GM21576 (cell line): ENCODE data around the gene SPEF2.
"Not testable (repeated sequence)": the region's sequence is repeated elsewhere in the genome, so short reads cannot be mapped to it uniquely, and the experiment has no call there.

Source experiments
- ATAC-seq: cut with Tn5 transposase; IDR thresholded peaks from one replicate; pipeline ENCODE4 v1.9.1; 2021; ENCODE audit warnings: mild to moderate bottlenecking, moderate library complexity; ENCODE audit not compliant: unreplicated experiment

The SPEF2 gene

GRCh38 chr5:35651002-35651756 is 33.5 kb downstream of the SPEF2 start:
- ATAC-seq, result no peak

- ATAC-seq, result no peak
Observed at GRCh38 chr5:35656721-35657120, 39.1 kb downstream of the SPEF2 start.

GRCh38 chr5:35657877-35658276 is 40.2 kb downstream of the SPEF2 start:
- no peak for ATAC-seq

- no peak for ATAC-seq
Observed at GRCh38 chr5:35659556-35659955, 41.9 kb downstream of the SPEF2 start.

GRCh38 chr5:35660451-35660850 is 42.8 kb downstream of the SPEF2 start:
- ATAC-seq, result no peak

GRCh38 chr5:35664584-35664983 is 46.9 kb downstream of the SPEF2 start:
- ATAC-seq, result no peak

GRCh38 chr5:35665096-35665495 is 47.4 kb downstream of the SPEF2 start:
- no peak for ATAC-seq

- no peak for ATAC-seq
Observed at GRCh38 chr5:35668319-35668718, 50.7 kb downstream of the SPEF2 start.

GRCh38 chr5:35668794-35669193 is 51.1 kb downstream of the SPEF2 start:
- no peak for ATAC-seq

GRCh38 chr5:35671541-35672295 is 54.1 kb downstream of the SPEF2 start:
- ATAC-seq, result no peak

GRCh38 chr5:35672296-35672655 is 54.6 kb downstream of the SPEF2 start:
- not testable (repeated sequence) for ATAC-seq

GRCh38 chr5:35672995-35673394 is 55.3 kb downstream of the SPEF2 start:
- ATAC-seq, result no peak

GRCh38 chr5:35674049-35674448 is 56.4 kb downstream of the SPEF2 start:
- no peak for ATAC-seq

- ATAC-seq, result no peak
Observed at GRCh38 chr5:35675392-35675791, 57.7 kb downstream of the SPEF2 start.

- no peak for ATAC-seq
Observed at GRCh38 chr5:35677878-35678277, 60.2 kb downstream of the SPEF2 start.

GRCh38 chr5:35678661-35679060 is 61.0 kb downstream of the SPEF2 start:
- ATAC-seq, result no peak

GRCh38 chr5:35679357-35679756 is 61.7 kb downstream of the SPEF2 start:
- ATAC-seq, result no peak

GRCh38 chr5:35681911-35682310 is 64.2 kb downstream of the SPEF2 start:
- no peak for ATAC-seq

GRCh38 chr5:35683466-35683865 is 65.8 kb downstream of the SPEF2 start:
- no peak for ATAC-seq

- ATAC-seq, result no peak
Observed at GRCh38 chr5:35685161-35685560, 67.5 kb downstream of the SPEF2 start.

GRCh38 chr5:35687961-35688360 is 70.3 kb downstream of the SPEF2 start:
- no peak for ATAC-seq

GRCh38 chr5:35694481-35694880 is 76.8 kb downstream of the SPEF2 start:
- ATAC-seq, result no peak
